ENCODE results near the gene GALM. TPM values are rescaled to one million over a fixed set of nuclear protein-coding genes. Genes with fewer than 3 reads are reported as not detected.
"Not testable (repeated sequence)": the region's sequence is repeated elsewhere in the genome, so short reads cannot be mapped to it uniquely, and the experiment has no call there.

GALM gene
- total and polyA plus RNA-seq, 2 experiments from 2014 or later = 52.6 to 59.4 TPM

DNA sequence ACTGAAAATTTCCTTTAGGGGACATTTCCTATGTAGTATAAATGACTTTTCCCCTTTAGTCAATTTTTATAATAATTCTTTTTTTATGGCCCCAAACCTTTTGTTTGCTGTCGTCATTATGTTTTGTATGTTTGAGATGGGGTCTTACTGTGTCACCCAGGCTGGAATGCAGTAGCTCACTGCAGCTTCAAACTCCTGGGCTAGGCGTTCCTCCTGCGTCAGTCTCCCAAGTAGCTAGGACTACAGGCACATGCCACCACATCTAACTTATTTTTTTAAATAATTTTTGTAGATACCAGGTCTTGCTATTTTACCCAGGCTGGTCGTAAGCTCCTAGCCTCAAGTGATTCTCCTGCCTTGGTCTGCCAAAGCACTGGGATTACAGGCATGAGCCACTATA, 30.8 kb upstream of the GALM start:
- no peaks in the 10 kb centered on the region for H3K9me2 ChIP-seq (replicated peaks; ENCODE audit: insufficient read depth)
- H2AFZ ChIP-seq = no peak overlapping the region
- no peaks in the 10 kb centered on the region for H3K9me3 ChIP-seq (ENCODE audit: low read depth)
- H3K27ac ChIP-seq = no peak overlapping the region
- DNase-seq (ENCODE audit: low spot score) = no peak
- no peaks in the 10 kb centered on the region for H3K36me3 ChIP-seq (replicated peaks; ENCODE audit: insufficient read depth, low read depth)
- H3K79me2 ChIP-seq = no peaks in the 10 kb centered on the region
- no peak for TF ChIP-seq CTCF (IDR thresholded peaks at IDR 0.05; ENCODE audit: poor library complexity)
- TF ChIP-seq EZH2 (IDR thresholded peaks at IDR 0.05; ENCODE audit: borderline replicate concordance) = no peak
- no peak for TF ChIP-seq EZH2phosphoT487 (IDR thresholded peaks at IDR 0.05; ENCODE audit: low read depth, severe bottlenecking, unreplicated experiment)
- no peak overlapping the region for H3K4me2 ChIP-seq
- 76% methylated on average over 4 of the region's 4 CpGs for WGBS (ENCODE audit: low lambda C conversion rate, missing lambda C conversion rate)
- H3K27me3 ChIP-seq = no peaks in the 10 kb centered on the region
- H3K4me3 ChIP-seq = no peak overlapping the region
- H3K4me1 ChIP-seq (ENCODE audit: insufficient read depth) = no peaks in the 10 kb centered on the region
- H4K20me1 ChIP-seq (ENCODE audit: insufficient read depth, poor library complexity, severe bottlenecking) = no peaks in the 10 kb centered on the region

DNA sequence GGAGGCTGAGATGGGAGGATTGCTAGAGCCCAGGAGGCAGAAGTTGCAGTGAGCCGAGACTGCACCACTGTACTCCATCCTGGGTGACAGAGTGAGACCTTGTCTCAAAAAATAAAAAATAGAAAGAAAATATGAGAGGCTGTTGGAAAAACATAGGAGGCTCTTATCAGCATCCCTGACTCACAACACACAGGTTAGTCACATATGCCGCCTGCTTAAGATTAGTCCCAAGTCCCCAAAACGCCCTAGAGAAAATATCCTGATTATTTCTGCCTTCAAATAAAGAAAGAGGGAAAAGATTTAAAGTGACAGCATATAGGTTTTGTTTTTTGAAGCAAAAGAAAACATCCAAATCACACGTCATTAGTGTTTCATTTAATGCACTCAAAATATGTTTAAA, 29.8 kb upstream of the GALM start:
- H3K9me3 ChIP-seq (ENCODE audit: low read depth) = no peaks in the 10 kb centered on the region
- H3K36me3 ChIP-seq (replicated peaks; ENCODE audit: insufficient read depth, low read depth) = no peaks in the 10 kb centered on the region
- H3K4me3 ChIP-seq = no peak overlapping the region
- H3K79me2 ChIP-seq = no peaks in the 10 kb centered on the region
- H3K9me2 ChIP-seq (replicated peaks; ENCODE audit: insufficient read depth) = no peaks in the 10 kb centered on the region
- no peak for DNase-seq (ENCODE audit: low spot score)
- TF ChIP-seq CTCF (IDR thresholded peaks at IDR 0.05; ENCODE audit: poor library complexity) (no peak), EZH2phosphoT487 (IDR thresholded peaks at IDR 0.05; ENCODE audit: low read depth, severe bottlenecking, unreplicated experiment) (no peak)
- H3K27ac ChIP-seq = no peak overlapping the region
- no peaks in the 10 kb centered on the region for H3K27me3 ChIP-seq
- H2AFZ ChIP-seq = no peak overlapping the region
- 81% methylated on average over 4 of the region's 4 CpGs for WGBS (ENCODE audit: low lambda C conversion rate, missing lambda C conversion rate)
- no peaks in the 10 kb centered on the region for H4K20me1 ChIP-seq (ENCODE audit: insufficient read depth, poor library complexity, severe bottlenecking)
- no peaks in the 10 kb centered on the region for H3K4me1 ChIP-seq (ENCODE audit: insufficient read depth)
- no peak overlapping the region for H3K4me2 ChIP-seq

DNA sequence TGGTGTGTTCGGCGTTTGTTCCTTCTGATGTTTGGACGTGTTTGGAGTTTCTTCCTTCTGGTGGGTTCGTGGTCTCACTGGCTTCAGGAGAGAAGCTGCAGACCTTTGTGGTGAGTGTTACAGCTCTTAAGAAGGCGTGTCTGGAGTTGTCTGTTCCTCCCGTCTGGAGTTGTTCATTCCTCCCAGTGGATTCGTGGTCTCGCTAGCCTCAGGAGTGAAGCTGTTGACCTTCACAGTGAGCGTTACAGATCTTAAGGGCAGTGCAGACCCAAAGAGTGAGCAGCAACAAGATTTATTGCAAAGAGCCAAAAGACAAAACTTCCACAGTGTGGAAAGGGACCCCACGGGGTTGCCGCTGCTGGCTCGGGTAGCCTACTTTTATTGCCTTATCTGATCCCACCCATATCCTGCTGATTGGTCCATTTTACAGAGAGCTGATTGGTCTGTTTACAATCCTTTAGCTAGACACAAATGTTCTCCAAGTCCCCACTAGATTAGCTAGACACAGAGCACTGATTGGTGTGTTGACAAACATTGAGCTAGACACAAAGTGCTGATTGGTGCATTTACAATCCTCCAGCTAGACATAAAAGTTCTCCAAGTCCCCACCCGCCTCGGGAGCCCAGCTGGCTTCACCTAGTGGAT, 23.4 kb upstream of the GALM start:
- not testable (repeated sequence) for H3K9me3 ChIP-seq (ENCODE audit: low read depth); H3K79me2 ChIP-seq; H3K36me3 ChIP-seq (replicated peaks; ENCODE audit: insufficient read depth, low read depth); DNase-seq (ENCODE audit: low spot score); H3K27ac ChIP-seq; H3K4me1 ChIP-seq (ENCODE audit: insufficient read depth); H4K20me1 ChIP-seq (ENCODE audit: insufficient read depth, poor library complexity, severe bottlenecking); H3K9me2 ChIP-seq (replicated peaks; ENCODE audit: insufficient read depth); H2AFZ ChIP-seq; H3K4me3 ChIP-seq; H3K4me2 ChIP-seq; H3K27me3 ChIP-seq
- 91% methylated on average over 14 of the region's 14 CpGs for WGBS (ENCODE audit: low lambda C conversion rate, missing lambda C conversion rate)

DNA sequence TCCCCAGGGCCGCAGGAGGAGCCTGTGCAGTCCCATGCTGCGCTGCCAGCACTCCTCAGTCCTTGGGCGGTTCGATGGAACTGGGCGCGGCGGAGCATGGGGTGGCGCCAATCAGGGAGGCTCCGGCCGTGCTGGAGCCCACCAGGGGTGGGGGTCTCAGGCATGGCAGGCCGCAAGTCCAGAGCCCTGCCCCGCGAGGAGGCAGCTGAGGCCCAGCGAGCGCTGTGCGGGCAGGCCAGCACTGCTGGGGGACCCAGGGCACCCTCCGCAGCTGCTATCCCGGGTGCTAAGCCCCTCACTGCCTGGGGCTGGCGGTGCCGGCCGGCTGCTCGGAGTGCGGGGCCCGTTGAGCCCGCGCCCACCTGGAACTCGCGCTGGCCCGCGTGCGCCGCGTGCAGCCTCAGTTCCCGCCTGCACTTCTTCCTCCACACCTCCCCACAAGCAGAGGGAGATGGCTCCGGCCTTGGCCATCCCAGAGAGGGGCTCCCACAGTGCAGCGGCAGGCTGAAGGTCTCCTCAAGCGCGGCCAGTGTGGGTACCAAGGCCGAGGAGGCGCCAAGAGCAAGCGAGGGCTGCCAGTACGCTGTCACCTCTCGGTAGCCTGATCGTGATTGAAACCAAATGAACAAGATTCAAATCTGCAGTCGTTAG, 22.8 kb upstream of the GALM start:
- no peak overlapping the region for H3K4me3 ChIP-seq
- H3K27ac ChIP-seq = no peak overlapping the region

DNA sequence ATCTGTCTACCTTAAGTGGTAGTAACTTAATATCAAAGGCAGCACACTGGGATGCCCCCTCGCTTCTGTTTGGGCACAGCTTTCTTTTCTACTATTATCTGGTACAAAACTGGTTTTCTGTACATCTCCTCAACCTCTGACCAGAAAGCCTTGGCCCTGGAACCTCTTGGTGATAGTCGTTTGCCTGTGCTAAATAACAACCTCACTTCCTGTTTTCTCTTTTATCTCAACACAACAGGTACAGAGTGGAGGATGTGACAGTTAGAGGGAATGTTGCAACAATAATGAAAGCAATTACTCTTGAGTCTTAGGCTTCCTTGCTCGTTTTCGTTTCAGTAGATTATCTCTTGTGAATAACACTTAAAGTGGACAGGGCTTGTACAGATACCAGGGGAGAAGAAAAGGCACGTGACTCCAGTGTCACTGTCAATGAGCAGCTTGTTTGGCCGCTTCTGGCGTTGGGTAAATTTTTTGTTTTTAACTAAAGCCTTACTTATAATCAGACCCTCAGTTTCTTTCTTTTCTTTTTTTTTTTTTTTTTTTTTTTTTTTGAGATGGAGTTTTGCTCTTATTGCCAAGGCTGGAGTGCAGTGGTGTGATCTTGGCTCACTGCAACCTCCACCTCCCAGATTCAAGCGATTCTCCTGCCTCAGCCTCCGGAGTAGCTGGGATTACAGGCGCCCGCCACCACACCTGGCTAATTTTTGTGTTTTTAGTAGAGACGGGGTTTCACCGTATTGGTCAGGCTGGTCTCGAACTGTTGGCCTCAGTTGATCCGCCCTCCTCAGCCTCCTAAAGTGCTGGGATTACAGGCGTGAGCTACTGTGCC, 22.0 kb upstream of the GALM start:
- H3K27me3 ChIP-seq; H3K27ac ChIP-seq; H3K4me2 ChIP-seq; H3K9me3 ChIP-seq (ENCODE audit: low read depth); H4K20me1 ChIP-seq (ENCODE audit: insufficient read depth, poor library complexity, severe bottlenecking); H3K36me3 ChIP-seq (replicated peaks; ENCODE audit: insufficient read depth, low read depth); DNase-seq (ENCODE audit: low spot score); H3K4me1 ChIP-seq (ENCODE audit: insufficient read depth); H3K79me2 ChIP-seq; H3K9me2 ChIP-seq (replicated peaks; ENCODE audit: insufficient read depth); H2AFZ ChIP-seq; H3K4me3 ChIP-seq: not testable (repeated sequence)
- WGBS (ENCODE audit: low lambda C conversion rate, missing lambda C conversion rate) = 96% methylated on average over 16 of the region's 16 CpGs

More for the DNA sequence above, 22.8 kb upstream of the GALM start:
- 96% methylated on average over 35 of the region's 45 CpGs for WGBS (ENCODE audit: low lambda C conversion rate, missing lambda C conversion rate)
- no peak overlapping the region for H3K4me2 ChIP-seq
- H3K36me3 ChIP-seq (replicated peaks; ENCODE audit: insufficient read depth, low read depth) = no peaks in the 10 kb centered on the region
- no peaks in the 10 kb centered on the region for H3K27me3 ChIP-seq
- no peaks in the 10 kb centered on the region for H3K9me3 ChIP-seq (ENCODE audit: low read depth)
- no peaks in the 10 kb centered on the region for H3K4me1 ChIP-seq (ENCODE audit: insufficient read depth)
- no peaks in the 10 kb centered on the region for H3K9me2 ChIP-seq (replicated peaks; ENCODE audit: insufficient read depth)
- H3K79me2 ChIP-seq = no peaks in the 10 kb centered on the region
- no peaks in the 10 kb centered on the region for H4K20me1 ChIP-seq (ENCODE audit: insufficient read depth, poor library complexity, severe bottlenecking)
- no peak for DNase-seq (ENCODE audit: low spot score)
- H2AFZ ChIP-seq = no peak overlapping the region
- TF ChIP-seq EZH2 (IDR thresholded peaks at IDR 0.05; ENCODE audit: borderline replicate concordance) = no peak
- no peak for TF ChIP-seq CTCF (IDR thresholded peaks at IDR 0.05; ENCODE audit: poor library complexity)
- TF ChIP-seq EZH2phosphoT487 (IDR thresholded peaks at IDR 0.05; ENCODE audit: low read depth, severe bottlenecking, unreplicated experiment) = no peak

Data from hepatocyte (in vitro differentiated cells).